ENCODE data around the gene GPR142. TPM values are rescaled to one million over a fixed set of nuclear protein-coding genes. Genes with fewer than 3 reads are reported as not detected.
A peak's percentile ranks its signal among the peaks of the same experiment; 100 is the strongest.

GPR142 gene
- total RNA-seq, 1 experiment from 2014 or later, result not detected

DNA sequence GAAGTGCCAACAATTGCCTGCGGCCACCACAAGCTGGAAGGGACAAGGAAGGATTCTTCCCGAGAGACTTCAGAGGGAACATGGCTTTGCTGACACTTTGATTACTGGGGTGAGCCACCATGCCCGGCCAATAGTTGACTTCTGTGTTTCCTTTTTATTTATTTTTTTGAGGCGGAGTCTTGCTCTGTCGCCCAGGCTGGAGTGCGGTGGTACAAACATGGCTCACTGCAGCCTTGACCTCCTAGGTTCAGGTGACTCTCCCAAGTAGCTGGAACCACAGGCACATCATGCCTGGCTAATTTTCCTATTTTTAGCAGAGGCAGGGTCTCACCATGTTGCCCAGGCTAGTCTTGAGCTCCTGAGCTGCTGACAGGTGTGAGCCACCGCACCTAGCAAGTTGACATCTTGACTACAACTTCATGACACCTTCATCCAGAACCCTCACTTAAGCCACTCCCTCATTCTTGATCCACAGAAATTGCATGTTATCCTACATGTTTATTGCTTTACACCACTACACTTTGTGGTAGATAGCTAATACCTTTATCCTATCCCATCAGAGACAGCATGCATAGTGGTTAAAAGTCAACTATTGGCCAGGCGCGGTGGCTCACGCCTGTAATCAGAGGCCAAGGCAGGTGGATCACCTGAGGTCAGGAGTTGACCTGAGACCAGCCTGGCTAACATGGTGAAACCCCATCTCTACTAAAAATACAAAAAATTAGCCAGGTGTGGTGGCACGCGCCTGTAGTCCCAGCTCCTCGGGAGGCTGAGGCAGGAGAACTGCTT is 48.5 kb downstream of the GPR142 start:
- no peak for ATAC-seq
- Histone ChIP-seq H3K27ac (ENCODE audit: low read length) (no peak overlapping the region), H3K27me3 (ENCODE audit: low read length) (no peaks in the 10 kb centered on the region), H3K9ac (ENCODE audit: low read length) (no peak overlapping the region), H3K4me1 (ENCODE audit: insufficient read depth, low read length) (peaks cover 21% of the 10 kb centered on the region), H4K20me1 (ENCODE audit: low read length) (no peaks in the 10 kb centered on the region), H3K9me2 (replicated peaks; ENCODE audit: low read length) (no peaks in the 10 kb centered on the region), H3K9me3 (ENCODE audit: low read length) (no peaks in the 10 kb centered on the region), H3K79me2 (ENCODE audit: low read length) (no peaks in the 10 kb centered on the region), H3K4me2 (ENCODE audit: low read length) (no peak overlapping the region), H3K36me3 (ENCODE audit: low read depth, low read length) (no peaks in the 10 kb centered on the region), H3K4me3 (ENCODE audit: low read length) (no peak overlapping the region), H2AFZ (ENCODE audit: low read length) (no peak overlapping the region), H3F3A (ENCODE audit: low read length, unreplicated experiment) (no peaks in the 10 kb centered on the region)
- BruUV-seq (replicated peaks), result no TSS peak
- TF ChIP-seq EZH2phosphoT487 (IDR thresholded peaks at IDR 0.05; ENCODE audit: borderline replicate concordance, low read length), result no peak
- TF ChIP-seq, protein P1, sequence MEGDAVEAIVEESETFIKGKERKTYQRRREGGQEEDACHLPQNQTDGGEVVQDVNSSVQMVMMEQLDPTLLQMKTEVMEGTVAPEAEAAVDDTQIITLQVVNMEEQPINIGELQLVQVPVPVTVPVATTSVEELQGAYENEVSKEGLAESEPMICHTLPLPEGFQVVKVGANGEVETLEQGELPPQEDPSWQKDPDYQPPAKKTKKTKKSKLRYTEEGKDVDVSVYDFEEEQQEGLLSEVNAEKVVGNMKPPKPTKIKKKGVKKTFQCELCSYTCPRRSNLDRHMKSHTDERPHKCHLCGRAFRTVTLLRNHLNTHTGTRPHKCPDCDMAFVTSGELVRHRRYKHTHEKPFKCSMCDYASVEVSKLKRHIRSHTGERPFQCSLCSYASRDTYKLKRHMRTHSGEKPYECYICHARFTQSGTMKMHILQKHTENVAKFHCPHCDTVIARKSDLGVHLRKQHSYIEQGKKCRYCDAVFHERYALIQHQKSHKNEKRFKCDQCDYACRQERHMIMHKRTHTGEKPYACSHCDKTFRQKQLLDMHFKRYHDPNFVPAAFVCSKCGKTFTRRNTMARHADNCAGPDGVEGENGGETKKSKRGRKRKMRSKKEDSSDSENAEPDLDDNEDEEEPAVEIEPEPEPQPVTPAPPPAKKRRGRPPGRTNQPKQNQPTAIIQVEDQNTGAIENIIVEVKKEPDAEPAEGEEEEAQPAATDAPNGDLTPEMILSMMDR (conservative IDR thresholded peaks at IDR 0.05; ENCODE audit: low read depth, low read length), result no peak
- TF ChIP-seq EZH2 (IDR thresholded peaks at IDR 0.05; ENCODE audit: low read length, unreplicated experiment), result no peak
- CTCF ChIA-PET, result no interaction called here
- POLR2A ChIA-PET (ENCODE audit: unreplicated experiment), result interaction anchor here (0.5 kb wide), 1 partner anchor 15 kb away, joined by 12 read pairs; no protein-coding TSS in a partner anchor
- intact Hi-C loops (cut with micrococcal nuclease), result no loop called here
- DNase-seq, result no peak

DNA sequence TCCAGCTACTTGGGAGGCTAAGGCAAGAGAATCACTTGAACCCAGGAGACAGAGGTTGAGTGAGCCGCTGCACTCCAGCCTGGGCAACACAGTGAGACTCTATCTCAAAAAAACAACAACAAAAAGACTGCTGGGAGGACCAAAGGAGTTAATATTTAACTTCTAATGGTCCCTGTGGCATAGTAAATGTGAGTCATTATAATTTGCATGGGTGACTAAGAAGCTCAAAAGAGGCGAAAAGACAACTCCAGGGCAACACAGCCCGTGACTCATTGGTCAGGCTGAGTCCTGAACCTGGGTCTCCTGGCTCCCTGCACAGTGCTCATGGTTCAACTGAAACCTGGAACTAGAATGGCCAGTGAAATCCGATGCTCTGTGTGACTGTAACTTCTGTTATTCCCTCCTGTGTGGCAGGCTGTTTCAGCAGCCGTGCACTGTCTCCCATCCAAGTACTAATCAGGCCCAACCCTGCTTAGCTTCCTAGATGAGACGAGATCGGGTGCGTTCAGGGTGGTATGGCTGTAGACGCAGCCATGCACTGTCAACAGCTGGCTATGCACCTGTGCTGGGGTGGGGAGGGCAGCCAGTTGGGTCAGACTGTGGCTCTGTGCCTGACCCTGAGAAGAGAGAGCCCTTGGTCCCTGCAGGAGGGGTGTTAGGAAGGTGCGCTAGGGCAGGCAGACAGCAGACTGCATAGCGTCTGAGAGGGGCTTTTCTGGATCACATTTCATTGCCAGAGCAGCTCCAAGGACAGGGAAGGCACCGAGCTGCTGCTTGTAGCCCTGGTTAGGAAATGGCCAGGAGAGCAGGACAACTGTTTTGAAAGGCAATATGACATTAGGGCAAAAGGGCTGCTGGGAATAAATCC is 50.1 kb downstream of the GPR142 start:
- H3K27me3 ChIP-seq (ENCODE audit: low read length), result no peaks in the 10 kb centered on the region
- no peaks in the 10 kb centered on the region for H3K9me2 ChIP-seq (replicated peaks; ENCODE audit: low read length)
- H3K4me1 ChIP-seq (ENCODE audit: insufficient read depth, low read length), result peaks cover 21% of the 10 kb centered on the region
- no peaks in the 10 kb centered on the region for H3K9me3 ChIP-seq (ENCODE audit: low read length)
- DNase-seq, result peak; percentile 98
- H3F3A ChIP-seq (ENCODE audit: low read length, unreplicated experiment), result no peaks in the 10 kb centered on the region
- peak overlapping the region; percentile 40 for H3K9ac ChIP-seq (ENCODE audit: low read length)
- peak overlapping the region; percentile 72 for H3K4me2 ChIP-seq (ENCODE audit: low read length)
- H3K27ac ChIP-seq (ENCODE audit: low read length), result peak overlapping the region; percentile 88
- no peaks in the 10 kb centered on the region for H3K36me3 ChIP-seq (ENCODE audit: low read depth, low read length)
- TF ChIP-seq, protein P1 (conservative IDR thresholded peaks at IDR 0.05; ENCODE audit: low read depth, low read length), result no peak
- TF ChIP-seq EZH2 (IDR thresholded peaks at IDR 0.05; ENCODE audit: low read length, unreplicated experiment) (no peak), EZH2phosphoT487 (IDR thresholded peaks at IDR 0.05; ENCODE audit: borderline replicate concordance, low read length) (no peak)
- POLR2A ChIA-PET (ENCODE audit: unreplicated experiment), result interaction anchor here (0.6 to 0.7 kb wide), 2 partner anchors 13 to 36 kb away, joined by 3 to 4 read pairs; no protein-coding TSS in a partner anchor
- CTCF ChIA-PET, result interaction anchor here (0.5 to 1.5 kb wide), 4 partner anchors 14 to 111 kb away, joined by 3 to 11 read pairs (median 6); no protein-coding TSS in a partner anchor
- peak overlapping the region; percentile 14; the same call in 1 of the 2 replicates for H2AFZ ChIP-seq (ENCODE audit: low read length)
- BruUV-seq (replicated peaks), result TSS peak; percentile 67
- H3K4me3 ChIP-seq (ENCODE audit: low read length), result peak overlapping the region; percentile 24; the same call in 1 of the 2 replicates
- intact Hi-C loops (cut with micrococcal nuclease), result loop anchor here (1.0 kb wide), 1 partner anchor 13 kb away; no protein-coding TSS in a partner anchor
- H4K20me1 ChIP-seq (ENCODE audit: low read length), result no peaks in the 10 kb centered on the region
- peak; percentile 96 for ATAC-seq
- H3K79me2 ChIP-seq (ENCODE audit: low read length), result no peaks in the 10 kb centered on the region

Measured in PC-3 (cell line).